CD4-positive, CD25-positive, alpha-beta regulatory T cell (primary cell): ENCODE data around the gene CAMK2A. TPM values are rescaled to one million over a fixed set of nuclear protein-coding genes. Genes with fewer than 3 reads are reported as not detected.

Experiments
- ATAC-seq, 2 donors: fragments of 150-1000 bp; cut with Tn5 transposase; one replicate each; pipeline ENCODE4 v1.10.0; 2021; ENCODE audit warnings: low read depth in 2 of 2, moderate number of reproducible peaks in 2 of 2, moderate library complexity in 1 of 2
- DNase-seq, 3 donors: peaks; one replicate each; pipeline versions ENCODE4 v3.0.0 to v3.0.0-alpha.2; 2012 to 2022; ENCODE audit warnings: mixed read lengths in 1 of 3
- H3K27ac ChIP-seq: one replicate; pipeline ENCODE4 v1.7.0; 2013; ENCODE audit warnings: mild to moderate bottlenecking, low read length; ENCODE audit not compliant: insufficient read depth, poor library complexity, severe bottlenecking
- H3K27me3 ChIP-seq: one replicate; pipeline ENCODE4 v1.7.0; 2013; ENCODE audit warnings: low read length; ENCODE audit not compliant: control insufficient read depth, insufficient read depth
- H3K36me3 ChIP-seq: one replicate; pipeline ENCODE4 v1.7.0; 2013; ENCODE audit warnings: mild to moderate bottlenecking, low read length, moderate library complexity; ENCODE audit not compliant: control insufficient read depth, insufficient read depth
- H3K4me1 ChIP-seq: 2 replicates; pipeline ENCODE4 v1.7.0; 2013; ENCODE audit warnings: mild to moderate bottlenecking, low read length; ENCODE audit not compliant: insufficient read depth, control insufficient read depth, poor library complexity, severe bottlenecking
- H3K4me3 ChIP-seq: one replicate; pipeline ENCODE4 v1.7.0; 2013; ENCODE audit warnings: low read depth, mild to moderate bottlenecking, low read length, moderate library complexity
- H3K9me3 ChIP-seq, 2 experiments: 1 replicate in 1 of 2; 2 replicates in 1 of 2; pipeline ENCODE4 v1.7.0; 2013; ENCODE audit warnings: low read length in 2 of 2, mild to moderate bottlenecking in 1 of 2, moderate library complexity in 1 of 2; ENCODE audit not compliant: control insufficient read depth in 2 of 2
- H3K27ac Mint-ChIP-seq, 3 donors: one replicate each; pipeline ENCODE4 v1.8.0; 2020 to 2022; ENCODE audit warnings: mild to moderate bottlenecking in 3 of 3, mixed read lengths in 3 of 3, moderate library complexity in 2 of 3
- H3K27me3 Mint-ChIP-seq: one replicate; pipeline ENCODE4 v1.8.0; 2022; ENCODE audit warnings: mild to moderate bottlenecking, mixed read lengths
- H3K36me3 Mint-ChIP-seq: one replicate; pipeline ENCODE4 v1.8.0; 2020; ENCODE audit warnings: mixed read lengths
- H3K4me1 Mint-ChIP-seq, 4 donors: one replicate each; pipeline ENCODE4 v1.8.0; 2020 to 2022; ENCODE audit warnings: mixed read lengths in 4 of 4, mild to moderate bottlenecking in 1 of 4
- H3K4me3 Mint-ChIP-seq, 4 donors: one replicate each; pipeline ENCODE4 v1.8.0; 2020 to 2022; ENCODE audit warnings: mild to moderate bottlenecking in 4 of 4, mixed read lengths in 4 of 4, moderate library complexity in 3 of 4
- H3K9me3 Mint-ChIP-seq, 7 donors: one replicate each; pipeline ENCODE4 v1.8.0; 2020 to 2022; ENCODE audit warnings: mixed read lengths in 7 of 7, mild to moderate bottlenecking in 3 of 7, moderate library complexity in 2 of 7
- polyA plus RNA-seq, 4 donors: library from polyadenylated mRNA; unstranded; fragments of 300-500 nt; fragmentation: Illumina TruSeq; gene quantifications; one replicate each; pipeline ENCODE4 v1.2.3, GENCODE V29; 2021
- total RNA-seq: library from RNA; stranded (reverse); gene quantifications from one replicate; pipeline ENCODE4 v1.2.3, GENCODE V29; 2022

The CAMK2A gene
- total and polyA plus RNA-seq, 5 donors from 2014 or later: not detected

DNA sequence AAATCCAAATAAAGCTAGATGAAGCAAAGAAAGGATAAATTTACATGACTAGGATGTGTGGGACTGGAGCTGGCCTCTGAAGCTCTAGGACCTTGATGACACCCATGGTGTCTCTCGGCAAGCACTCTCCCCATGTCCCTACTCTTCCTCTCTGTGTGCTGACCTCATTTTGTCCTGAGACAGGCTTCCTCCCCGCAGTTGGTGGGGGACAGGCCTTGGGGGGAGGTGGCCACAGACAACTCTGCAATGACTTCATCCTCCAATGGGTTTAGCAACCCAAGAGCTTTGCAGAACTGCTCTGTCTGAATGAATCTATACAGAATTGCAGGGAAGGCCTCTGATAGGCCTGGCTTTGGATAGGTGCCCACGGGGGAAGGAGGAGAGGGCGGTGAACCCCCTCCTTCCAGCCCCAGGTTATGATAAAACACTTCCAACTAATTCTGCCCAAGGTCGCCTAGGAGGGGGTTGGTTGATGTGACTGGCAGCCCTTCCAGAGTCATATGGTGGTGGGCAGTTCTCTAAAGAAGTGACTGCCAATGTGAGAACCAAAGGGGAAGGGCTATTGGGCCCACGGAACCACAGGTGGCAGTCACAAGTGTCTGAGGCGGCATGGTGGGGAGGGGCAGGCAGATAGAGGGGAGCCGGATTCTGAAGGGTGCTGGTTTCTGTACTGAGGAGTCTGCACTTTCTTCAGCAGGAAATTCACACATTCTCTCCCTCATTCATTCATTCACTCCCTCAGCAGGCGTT, 93.7 kb downstream of the CAMK2A start:
- no peaks in the 10 kb centered on the region for H3K9me3 ChIP-seq
- H3K9me3 Mint-ChIP-seq: peaks cover 0 to 4% (median 0%) of the 10 kb centered on the region in 7 donors
- H3K36me3 Mint-ChIP-seq: no peaks in the 10 kb centered on the region
- H3K27me3 Mint-ChIP-seq: peaks cover 20% of the 10 kb centered on the region
- H3K27ac ChIP-seq: no peak overlapping the region
- no peak overlapping the region for H3K27ac Mint-ChIP-seq
- no peaks in the 10 kb centered on the region for H3K36me3 ChIP-seq
- no peaks in the 10 kb centered on the region for H3K4me1 Mint-ChIP-seq
- H3K4me3 ChIP-seq: no peak overlapping the region
- DNase-seq (no peak), ATAC-seq (no peak)
- no peaks in the 10 kb centered on the region for H3K4me1 ChIP-seq
- no peak overlapping the region for H3K4me3 Mint-ChIP-seq
- no peaks in the 10 kb centered on the region for H3K27me3 ChIP-seq

DNA sequence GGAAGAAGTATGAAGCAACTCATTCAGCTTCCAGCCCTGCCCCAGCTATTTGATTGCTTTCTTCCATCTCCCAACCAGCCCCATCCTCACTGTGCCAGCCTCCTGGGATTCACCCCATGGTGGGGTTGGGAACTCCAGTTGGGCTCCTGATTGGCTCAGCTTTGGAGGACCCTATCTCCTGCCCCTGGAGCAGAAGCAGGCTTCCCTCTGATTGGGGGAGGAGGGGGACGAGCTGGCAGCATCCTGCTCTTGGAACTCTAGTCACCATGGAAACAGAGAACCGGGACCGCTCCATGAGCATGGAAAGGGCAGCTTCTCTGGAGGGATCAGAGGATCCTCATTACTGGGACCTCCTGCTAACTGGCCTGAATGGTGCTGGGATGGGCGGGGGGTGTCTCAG, 97.1 kb downstream of the CAMK2A start:
- H3K9me3 Mint-ChIP-seq: no peaks in the 10 kb centered on the region
- no peak overlapping the region for H3K27ac Mint-ChIP-seq
- H3K4me1 ChIP-seq: no peaks in the 10 kb centered on the region
- no peak for DNase-seq
- no peaks in the 10 kb centered on the region for H3K36me3 ChIP-seq
- no peak overlapping the region for H3K4me3 Mint-ChIP-seq
- peaks cover 37% of the 10 kb centered on the region for H3K27me3 Mint-ChIP-seq
- no peak for ATAC-seq
- no peaks in the 10 kb centered on the region for H3K9me3 ChIP-seq
- H3K4me3 ChIP-seq: no peak overlapping the region
- no peaks in the 10 kb centered on the region for H3K36me3 Mint-ChIP-seq
- H3K27ac ChIP-seq: no peak overlapping the region
- peaks cover 3% of the 10 kb centered on the region for H3K27me3 ChIP-seq
- H3K4me1 Mint-ChIP-seq: no peaks in the 10 kb centered on the region

DNA sequence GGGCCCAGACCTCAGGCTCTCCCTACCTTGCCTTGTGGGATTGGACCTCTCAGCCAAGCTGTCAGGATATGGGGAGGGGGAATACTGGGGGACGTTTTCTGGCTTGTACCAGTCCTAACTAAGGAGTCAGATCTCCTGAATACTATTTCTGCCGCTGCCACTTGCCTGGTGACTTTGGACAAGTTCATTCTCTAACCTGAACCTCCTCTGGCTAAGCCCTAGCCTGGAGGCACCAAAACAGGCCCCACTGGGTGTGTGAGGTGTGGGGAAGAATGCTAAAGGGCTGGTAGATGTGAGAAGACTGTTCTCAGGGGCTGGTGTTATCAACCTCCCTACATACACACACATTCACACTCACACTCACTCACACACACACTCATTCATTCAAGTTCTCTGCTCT, 98.6 kb downstream of the CAMK2A start:
- DNase-seq: no peak
- H3K27me3 Mint-ChIP-seq: peaks cover 44% of the 10 kb centered on the region
- Histone ChIP-seq H3K9me3 (no peaks in the 10 kb centered on the region), H3K27ac (no peak overlapping the region), H3K27me3 (peaks cover 3% of the 10 kb centered on the region), H3K4me3 (no peak overlapping the region), H3K36me3 (no peaks in the 10 kb centered on the region), H3K4me1 (no peaks in the 10 kb centered on the region)
- no peak overlapping the region for H3K4me3 Mint-ChIP-seq
- no peak for ATAC-seq
- no peaks in the 10 kb centered on the region for H3K36me3 Mint-ChIP-seq
- H3K9me3 Mint-ChIP-seq: no peaks in the 10 kb centered on the region
- H3K4me1 Mint-ChIP-seq: no peaks in the 10 kb centered on the region
- H3K27ac Mint-ChIP-seq: no peak overlapping the region

DNA sequence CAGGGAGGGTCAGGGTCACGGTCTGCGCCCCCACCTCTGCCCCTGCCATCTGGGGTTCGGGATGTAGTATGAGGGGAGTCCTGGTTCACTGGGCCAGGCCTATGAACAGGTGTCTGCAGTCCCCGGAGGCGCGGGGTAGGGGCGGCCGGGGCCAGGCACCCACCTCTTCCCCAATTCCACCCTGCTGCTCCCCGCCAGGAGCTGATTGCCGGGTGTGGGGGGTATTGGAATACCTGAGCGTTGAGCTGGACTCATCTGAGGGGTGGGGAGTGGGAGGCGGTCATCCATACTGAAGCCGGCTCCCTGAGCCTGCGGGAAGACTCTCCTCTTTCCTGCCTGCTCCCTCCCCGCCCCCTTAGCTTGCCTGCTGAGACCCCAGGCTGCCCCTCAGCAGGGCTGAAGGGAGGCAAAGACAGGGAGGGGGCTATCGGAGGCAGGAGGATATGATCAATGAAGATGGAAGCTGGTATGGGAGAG, 99.0 kb downstream of the CAMK2A start:
- Mint-ChIP-seq H3K27ac (no peak overlapping the region), H3K36me3 (no peaks in the 10 kb centered on the region), H3K4me3 (no peak overlapping the region), H3K4me1 (no peaks in the 10 kb centered on the region), H3K9me3 (no peaks in the 10 kb centered on the region), H3K27me3 (peaks cover 44% of the 10 kb centered on the region)
- Histone ChIP-seq H3K4me1 (no peaks in the 10 kb centered on the region), H3K4me3 (no peak overlapping the region), H3K9me3 (no peaks in the 10 kb centered on the region), H3K27me3 (peaks cover 3% of the 10 kb centered on the region), H3K27ac (no peak overlapping the region), H3K36me3 (no peaks in the 10 kb centered on the region)
- DNase-seq (no peak), ATAC-seq (no peak)

DNA sequence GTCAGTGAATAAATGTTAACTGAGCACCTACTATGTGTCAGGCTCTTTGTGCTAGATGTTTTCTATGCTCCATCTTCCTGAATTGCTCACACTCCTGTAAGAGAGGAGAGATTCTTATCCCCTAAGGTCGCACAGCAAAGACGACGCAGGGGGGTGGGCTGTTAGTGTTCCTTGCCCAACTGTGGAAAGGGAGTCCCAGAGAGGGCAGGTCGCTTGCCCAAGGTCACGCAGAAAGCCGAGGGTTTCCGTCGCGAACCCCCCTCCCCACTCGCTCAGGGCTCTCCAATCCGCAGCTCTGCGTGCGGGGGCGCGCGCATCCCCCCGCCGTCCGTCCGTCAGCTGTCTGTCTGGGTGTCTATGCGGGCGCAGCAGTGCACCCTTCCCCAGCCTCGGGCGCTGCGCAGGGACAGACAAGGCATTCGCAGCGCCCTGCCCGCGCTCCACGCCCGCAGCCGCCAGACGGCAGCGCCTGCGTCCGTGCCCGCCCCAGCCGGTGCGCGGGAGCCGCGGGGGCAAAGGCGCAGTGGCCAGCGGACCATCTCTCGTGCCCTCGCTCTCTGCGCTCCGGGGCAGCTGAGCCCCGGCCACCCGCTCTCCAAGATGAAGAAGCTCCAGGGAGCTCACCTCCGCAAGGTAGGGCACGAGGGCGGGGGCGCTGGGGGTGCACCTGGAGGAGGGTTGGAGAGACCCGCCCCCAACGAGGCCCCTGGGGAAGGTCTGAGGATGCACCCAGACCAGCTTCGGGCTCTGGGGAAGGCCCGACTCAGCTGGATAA, 99.7 kb downstream of the CAMK2A start, which contains the start of gene SLC6A7:
SLC6A7 (plus strand) TSS at position 335 of the 775 bp plus-strand sequence; CDS start at position 601, 266 bp downstream.
- H3K27me3 Mint-ChIP-seq: peaks cover 44% of the 10 kb centered on the region
- Histone ChIP-seq H3K36me3 (no peaks in the 10 kb centered on the region), H3K4me1 (no peaks in the 10 kb centered on the region), H3K9me3 (no peaks in the 10 kb centered on the region), H3K27me3 (peaks cover 3% of the 10 kb centered on the region), H3K4me3 (no peak within 1 kb of the TSS), H3K27ac (no peak within 1 kb of the TSS)
- ATAC-seq (no peak), DNase-seq (no peak)
- no peak within 1 kb of the TSS for H3K4me3 Mint-ChIP-seq
- no peaks in the 10 kb centered on the region for H3K9me3 Mint-ChIP-seq
- H3K36me3 Mint-ChIP-seq: no peaks in the 10 kb centered on the region
- no peak within 1 kb of the TSS for H3K27ac Mint-ChIP-seq
- H3K4me1 Mint-ChIP-seq: no peaks in the 10 kb centered on the region

GRCh38 chr5:150189326-150189725, 100.2 kb downstream of the CAMK2A start:
- no peaks in the 10 kb centered on the region for H3K4me1 Mint-ChIP-seq
- no peaks in the 10 kb centered on the region for H3K36me3 ChIP-seq
- no peaks in the 10 kb centered on the region for H3K36me3 Mint-ChIP-seq
- H3K9me3 Mint-ChIP-seq: no peaks in the 10 kb centered on the region
- ATAC-seq (no peak), DNase-seq (no peak)
- H3K27ac ChIP-seq: no peak overlapping the region
- no peak overlapping the region for H3K4me3 Mint-ChIP-seq
- peaks cover 49% of the 10 kb centered on the region for H3K27me3 Mint-ChIP-seq
- H3K9me3 ChIP-seq: no peaks in the 10 kb centered on the region
- H3K27ac Mint-ChIP-seq: no peak overlapping the region
- H3K27me3 ChIP-seq: peaks cover 3% of the 10 kb centered on the region
- H3K4me1 ChIP-seq: no peaks in the 10 kb centered on the region
- H3K4me3 ChIP-seq: no peak overlapping the region

DNA sequence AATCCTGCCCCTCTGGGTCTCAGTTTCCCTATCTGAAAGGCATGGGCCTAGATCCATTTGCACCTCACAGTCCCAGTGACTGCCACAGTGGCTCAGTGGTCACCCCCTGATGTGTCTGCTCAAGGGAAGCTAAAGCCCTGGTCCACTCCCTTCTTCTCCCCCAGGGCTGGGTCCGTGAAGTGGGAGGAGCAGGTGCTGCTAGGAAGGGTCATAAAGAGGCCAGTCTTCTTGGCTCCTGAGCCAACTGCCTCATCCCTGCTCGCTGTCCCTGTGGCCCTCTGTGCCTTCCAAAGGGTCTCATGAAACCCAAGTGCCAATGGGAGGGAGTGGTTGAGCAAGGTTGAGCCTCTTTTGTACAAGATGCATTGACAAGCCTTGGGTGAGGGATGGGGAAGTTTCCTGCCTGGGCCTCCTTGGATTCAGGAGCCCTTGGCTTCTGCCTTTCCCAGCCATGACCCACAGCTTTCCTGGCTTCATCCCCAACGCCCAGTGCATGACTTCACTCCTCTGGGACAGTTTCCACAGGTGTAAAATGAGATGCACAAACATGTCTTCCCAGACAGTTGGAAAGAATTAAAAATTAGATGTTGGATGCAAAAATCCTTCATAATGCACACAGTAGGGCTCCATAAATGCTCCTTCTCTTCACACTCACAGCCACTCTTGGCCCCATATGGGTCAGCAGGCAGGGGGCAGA, 101.3 kb downstream of the CAMK2A start:
- Histone ChIP-seq H3K27ac (no peak overlapping the region), H3K36me3 (no peaks in the 10 kb centered on the region), H3K9me3 (no peaks in the 10 kb centered on the region), H3K4me1 (no peaks in the 10 kb centered on the region), H3K27me3 (peaks cover 3% of the 10 kb centered on the region), H3K4me3 (no peak overlapping the region)
- ATAC-seq: no peak
- Mint-ChIP-seq H3K27me3 (peaks cover 40% of the 10 kb centered on the region), H3K4me3 (no peak overlapping the region), H3K36me3 (no peaks in the 10 kb centered on the region), H3K9me3 (no peaks in the 10 kb centered on the region), H3K27ac (no peak overlapping the region), H3K4me1 (no peaks in the 10 kb centered on the region)
- no peak for DNase-seq
